Measurements from ENCODE around the gene FASN. TPM values are rescaled to one million over a fixed set of nuclear protein-coding genes. Genes with fewer than 3 reads are reported as not detected.

FASN gene
- total and polyA plus RNA-seq, 2 of the 13 experiments (the other 11 are each of a cell fraction or from before 2014, with no cell fraction given), result 51.7 to 101 TPM

DNA sequence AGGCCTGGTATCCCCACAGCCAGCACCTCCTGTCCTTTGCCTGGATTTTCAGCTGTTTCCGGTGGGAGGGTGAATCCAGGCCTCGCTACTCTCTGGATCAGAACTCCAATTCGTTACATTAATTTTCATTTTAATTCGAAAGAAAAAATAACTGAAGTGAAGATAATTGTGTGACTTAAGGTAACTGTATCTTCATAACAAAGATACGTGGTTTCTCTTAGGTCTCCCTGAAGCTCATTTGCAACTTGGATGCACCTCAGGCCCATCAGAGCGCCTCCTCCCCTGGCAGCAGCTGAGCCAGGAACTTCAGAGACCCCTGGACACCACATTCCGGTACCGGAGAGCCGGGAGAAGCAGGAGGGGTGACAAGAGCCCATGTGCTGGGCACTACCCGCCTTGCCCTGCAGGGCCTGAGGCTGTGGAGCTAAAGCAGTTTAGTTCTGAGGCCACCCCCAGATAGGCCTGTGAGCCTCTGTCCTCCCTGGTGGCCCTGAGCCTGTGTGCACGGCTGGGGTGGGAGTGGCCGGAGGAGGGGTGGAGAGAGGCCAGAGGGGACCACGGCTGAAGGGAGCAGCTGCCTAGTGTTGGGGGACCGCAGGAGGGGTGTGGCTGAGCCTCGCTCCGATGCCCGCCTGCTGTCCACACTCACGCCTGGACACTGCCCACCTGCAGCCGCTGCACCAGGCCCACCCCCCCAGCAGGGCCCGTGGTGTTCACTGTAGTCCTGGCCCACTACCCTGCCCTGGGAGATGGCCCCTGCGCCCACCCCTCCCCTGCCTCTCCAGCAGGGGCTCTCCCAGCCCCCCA lies 21.0 kb downstream of the FASN start:
- ATAC-seq, result peak; percentile 62
- H4K20me1 ChIP-seq (ENCODE audit: insufficient read depth, low read length), result peaks cover 24% of the 10 kb centered on the region; the same call in 1 of the 2 replicates
- TF ChIP-seq, protein P1, sequence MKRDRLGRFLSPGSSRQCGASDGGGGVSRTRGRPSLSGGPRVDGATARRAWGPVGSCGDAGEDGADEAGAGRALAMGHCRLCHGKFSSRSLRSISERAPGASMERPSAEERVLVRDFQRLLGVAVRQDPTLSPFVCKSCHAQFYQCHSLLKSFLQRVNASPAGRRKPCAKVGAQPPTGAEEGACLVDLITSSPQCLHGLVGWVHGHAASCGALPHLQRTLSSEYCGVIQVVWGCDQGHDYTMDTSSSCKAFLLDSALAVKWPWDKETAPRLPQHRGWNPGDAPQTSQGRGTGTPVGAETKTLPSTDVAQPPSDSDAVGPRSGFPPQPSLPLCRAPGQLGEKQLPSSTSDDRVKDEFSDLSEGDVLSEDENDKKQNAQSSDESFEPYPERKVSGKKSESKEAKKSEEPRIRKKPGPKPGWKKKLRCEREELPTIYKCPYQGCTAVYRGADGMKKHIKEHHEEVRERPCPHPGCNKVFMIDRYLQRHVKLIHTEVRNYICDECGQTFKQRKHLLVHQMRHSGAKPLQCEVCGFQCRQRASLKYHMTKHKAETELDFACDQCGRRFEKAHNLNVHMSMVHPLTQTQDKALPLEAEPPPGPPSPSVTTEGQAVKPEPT (CRISPR knock-in tag; IDR thresholded peaks at IDR 0.05; ENCODE audit: low read depth), result no peak
- TF ChIP-seq NFATC3 (CRISPR knock-in tag; IDR thresholded peaks at IDR 0.05) (no peak), ZNF44 (CRISPR knock-in tag; IDR thresholded peaks at IDR 0.05) (no peak), TBP (CRISPR knock-in tag; IDR thresholded peaks at IDR 0.05) (no peak), TRIM24 (CRISPR knock-in tag; IDR thresholded peaks at IDR 0.05) (no peak), NFIB (CRISPR knock-in tag; IDR thresholded peaks at IDR 0.05; ENCODE audit: borderline replicate concordance) (no peak), NAIF1 (CRISPR knock-in tag; IDR thresholded peaks at IDR 0.05; ENCODE audit: borderline replicate concordance) (no peak), ZNF451 (CRISPR knock-in tag; IDR thresholded peaks at IDR 0.05) (no peak), HES4 (CRISPR knock-in tag; IDR thresholded peaks at IDR 0.05; ENCODE audit: borderline replicate concordance) (no peak), ZNF570 (CRISPR knock-in tag; IDR thresholded peaks at IDR 0.05; ENCODE audit: borderline replicate concordance) (no peak), PHF20 (CRISPR knock-in tag; IDR thresholded peaks at IDR 0.05) (no peak)
- TF ChIP-seq, protein P2, sequence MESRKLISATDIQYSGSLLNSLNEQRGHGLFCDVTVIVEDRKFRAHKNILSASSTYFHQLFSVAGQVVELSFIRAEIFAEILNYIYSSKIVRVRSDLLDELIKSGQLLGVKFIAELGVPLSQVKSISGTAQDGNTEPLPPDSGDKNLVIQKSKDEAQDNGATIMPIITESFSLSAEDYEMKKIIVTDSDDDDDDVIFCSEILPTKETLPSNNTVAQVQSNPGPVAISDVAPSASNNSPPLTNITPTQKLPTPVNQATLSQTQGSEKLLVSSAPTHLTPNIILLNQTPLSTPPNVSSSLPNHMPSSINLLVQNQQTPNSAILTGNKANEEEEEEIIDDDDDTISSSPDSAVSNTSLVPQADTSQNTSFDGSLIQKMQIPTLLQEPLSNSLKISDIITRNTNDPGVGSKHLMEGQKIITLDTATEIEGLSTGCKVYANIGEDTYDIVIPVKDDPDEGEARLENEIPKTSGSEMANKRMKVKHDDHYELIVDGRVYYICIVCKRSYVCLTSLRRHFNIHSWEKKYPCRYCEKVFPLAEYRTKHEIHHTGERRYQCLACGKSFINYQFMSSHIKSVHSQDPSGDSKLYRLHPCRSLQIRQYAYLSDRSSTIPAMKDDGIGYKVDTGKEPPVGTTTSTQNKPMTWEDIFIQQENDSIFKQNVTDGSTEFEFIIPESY (CRISPR knock-in tag; IDR thresholded peaks at IDR 0.05), result no peak
- TF ChIP-seq, protein P3, sequence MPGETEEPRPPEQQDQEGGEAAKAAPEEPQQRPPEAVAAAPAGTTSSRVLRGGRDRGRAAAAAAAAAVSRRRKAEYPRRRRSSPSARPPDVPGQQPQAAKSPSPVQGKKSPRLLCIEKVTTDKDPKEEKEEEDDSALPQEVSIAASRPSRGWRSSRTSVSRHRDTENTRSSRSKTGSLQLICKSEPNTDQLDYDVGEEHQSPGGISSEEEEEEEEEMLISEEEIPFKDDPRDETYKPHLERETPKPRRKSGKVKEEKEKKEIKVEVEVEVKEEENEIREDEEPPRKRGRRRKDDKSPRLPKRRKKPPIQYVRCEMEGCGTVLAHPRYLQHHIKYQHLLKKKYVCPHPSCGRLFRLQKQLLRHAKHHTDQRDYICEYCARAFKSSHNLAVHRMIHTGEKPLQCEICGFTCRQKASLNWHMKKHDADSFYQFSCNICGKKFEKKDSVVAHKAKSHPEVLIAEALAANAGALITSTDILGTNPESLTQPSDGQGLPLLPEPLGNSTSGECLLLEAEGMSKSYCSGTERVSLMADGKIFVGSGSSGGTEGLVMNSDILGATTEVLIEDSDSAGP (CRISPR knock-in tag; IDR thresholded peaks at IDR 0.05; ENCODE audit: borderline replicate concordance), result no peak
- TF ChIP-seq, protein P4, sequence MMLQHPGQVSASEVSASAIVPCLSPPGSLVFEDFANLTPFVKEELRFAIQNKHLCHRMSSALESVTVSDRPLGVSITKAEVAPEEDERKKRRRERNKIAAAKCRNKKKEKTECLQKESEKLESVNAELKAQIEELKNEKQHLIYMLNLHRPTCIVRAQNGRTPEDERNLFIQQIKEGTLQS (CRISPR knock-in tag; IDR thresholded peaks at IDR 0.05), result no peak
- TF ChIP-seq, protein P5, sequence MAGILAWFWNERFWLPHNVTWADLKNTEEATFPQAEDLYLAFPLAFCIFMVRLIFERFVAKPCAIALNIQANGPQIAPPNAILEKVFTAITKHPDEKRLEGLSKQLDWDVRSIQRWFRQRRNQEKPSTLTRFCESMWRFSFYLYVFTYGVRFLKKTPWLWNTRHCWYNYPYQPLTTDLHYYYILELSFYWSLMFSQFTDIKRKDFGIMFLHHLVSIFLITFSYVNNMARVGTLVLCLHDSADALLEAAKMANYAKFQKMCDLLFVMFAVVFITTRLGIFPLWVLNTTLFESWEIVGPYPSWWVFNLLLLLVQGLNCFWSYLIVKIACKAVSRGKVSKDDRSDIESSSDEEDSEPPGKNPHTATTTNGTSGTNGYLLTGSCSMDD (CRISPR knock-in tag; IDR thresholded peaks at IDR 0.05), result no peak
- TF ChIP-seq, protein P6, sequence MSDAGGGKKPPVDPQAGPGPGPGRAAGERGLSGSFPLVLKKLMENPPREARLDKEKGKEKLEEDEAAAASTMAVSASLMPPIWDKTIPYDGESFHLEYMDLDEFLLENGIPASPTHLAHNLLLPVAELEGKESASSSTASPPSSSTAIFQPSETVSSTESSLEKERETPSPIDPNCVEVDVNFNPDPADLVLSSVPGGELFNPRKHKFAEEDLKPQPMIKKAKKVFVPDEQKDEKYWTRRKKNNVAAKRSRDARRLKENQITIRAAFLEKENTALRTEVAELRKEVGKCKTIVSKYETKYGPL (CRISPR knock-in tag; IDR thresholded peaks at IDR 0.05), result no peak

More for the DNA sequence above, 21.0 kb downstream of the FASN start:
- no TSS peak for BruUV-seq (replicated peaks)
- Histone ChIP-seq H3K9me3 (ENCODE audit: low read length) (no peaks in the 10 kb centered on the region), H3K27me3 (ENCODE audit: control insufficient read depth in 1 of 2, insufficient read depth in 2 of 2, low read length in 2 of 2) (peaks cover 0 to 3% of the 10 kb centered on the region in 2 experiments; a peak in 2 of 5 replicates), H3K9ac (ENCODE audit: insufficient read depth, low read depth, low read length) (no peak overlapping the region), H3K4me1 (ENCODE audit: insufficient read depth, low read length) (peaks cover 12% of the 10 kb centered on the region), H3K79me2 (ENCODE audit: insufficient read depth, low read length) (no peaks in the 10 kb centered on the region), H3K4me3 (replicated peaks in 1 of 3; ENCODE audit: insufficient read depth in 1 of 3, low read depth in 2 of 3, low read length in 3 of 3) (no peak overlapping the region), H3K4me2 (ENCODE audit: low read depth, low read length) (no peak overlapping the region), H3K36me3 (replicated peaks in 1 of 2; ENCODE audit: control insufficient read depth in 1 of 2, insufficient read depth in 2 of 2, low read length in 2 of 2) (peaks cover 27 to 34% of the 10 kb centered on the region in 2 experiments), H3K27ac (ENCODE audit: extremely low read length, insufficient read depth, low read length) (peak overlapping the region; percentile 6), H2AFZ (ENCODE audit: low read length) (no peak overlapping the region)
- FAIRE-seq (no peak), DNase-seq (ENCODE audit: low spot score) (peak; percentile 36)
- in situ Hi-C loops (cut with HindIII; ENCODE audit: extremely low pct_ligation_motif_present, low pct_unique_long_range_greater_than_20kb), result no loop called here
- intact Hi-C loops (cut with micrococcal nuclease; ENCODE audit: unreplicated experiment), result no loop called here
- WGBS (ENCODE audit: low lambda C conversion rate), result 68% methylated on average over 19 of the region's 21 CpGs
- ChIA-PET CTCF (ENCODE audit: low intra/inter-chr PET ratio, low total read pairs) (no interaction called here), POLR2A (interaction anchor here (0.7 to 1.9 kb wide), 7 partner anchors 9 to 30 kb away, joined by 3 to 9 read pairs (median 4); partner anchors contain the start of genes DUS1L and FASN)

Data from HepG2 (cell line).